ENCODE measurements around the gene GABBR1. TPM values are rescaled to one million over a fixed set of nuclear protein-coding genes. Genes with fewer than 3 reads are reported as not detected.

Gene GABBR1
- total RNA-seq, 1 donor from 2014 or later: 12.0 TPM

Other genes starting within 250 kb of the GABBR1 start
- gene OR12D2, start 237.6 kb downstream of the GABBR1 start, total RNA-seq: not detected in 2 replicates
- not detected in 2 replicates for gene OR12D1, start 218.3 kb downstream of the GABBR1 start, total RNA-seq
- gene OR10C1, start 193.9 kb downstream of the GABBR1 start, total RNA-seq: not detected in 2 replicates
- gene OR11A1, start 176.1 kb downstream of the GABBR1 start, total RNA-seq: not detected in 2 replicates
- not detected in 2 replicates for gene OR2H1, start 176.0 kb downstream of the GABBR1 start, total RNA-seq
- gene MAS1L, start 145.2 kb downstream of the GABBR1 start, total RNA-seq: not detected in 2 replicates
- gene UBD, start 73.5 kb downstream of the GABBR1 start, total RNA-seq: 9.2 and 52.4 TPM in 2 replicates
- gene OR2H2, start 48.1 kb downstream of the GABBR1 start, total RNA-seq: not detected in 2 replicates
- gene MOG, start 23.9 kb upstream of the GABBR1 start, total RNA-seq: not detected in 2 replicates
- not detected in 2 replicates for gene ZFP57, start 48.0 kb upstream of the GABBR1 start, total RNA-seq
- 11.2 and 33.7 TPM in 2 replicates for gene HLA-F, start 90.3 kb upstream of the GABBR1 start, total RNA-seq
- gene HLA-G, start 194.6 kb upstream of the GABBR1 start, total RNA-seq: not detected in 2 replicates